NCI-H1105 (cell line): ENCODE results near the gene GATA5.

Experiments
- DNase-seq: peaks from one replicate; lab custom pipeline; 2025; lab: John Stamatoyannopoulos, UW

Gene GATA5

GRCh38 chr20:62475772-62476055, at the start of gene GATA5:
Gene GATA5, minus strand, starts transcription at chr20:62475995. Its CDS starts 474 bp downstream, at chr20:62475521.
- no peak for DNase-seq

GRCh38 chr20:62525014-62525413, 49.2 kb upstream of the GATA5 start:
- no peak for DNase-seq

GRCh38 chr20:62524505-62524911, 48.7 kb upstream of the GATA5 start:
- DNase-seq = no peak

GRCh38 chr20:62523473-62524203, 47.8 kb upstream of the GATA5 start:
- DNase-seq = no peak

- DNase-seq = no peak
These were observed 47.1 kb upstream of the GATA5 start for GRCh38 chr20:62522748-62523396.

- DNase-seq = no peak
These were observed 44.0 kb upstream of the GATA5 start for GRCh38 chr20:62519826-62520225.

- DNase-seq = no peak
These were observed 43.1 kb upstream of the GATA5 start for GRCh38 chr20:62518911-62519310.

- DNase-seq = no peak
These were observed 42.3 kb upstream of the GATA5 start for GRCh38 chr20:62517901-62518610.

- no peak for DNase-seq
These were observed 41.4 kb upstream of the GATA5 start for GRCh38 chr20:62517168-62517567.

GRCh38 chr20:62516338-62516737, 40.5 kb upstream of the GATA5 start:
- DNase-seq = no peak

- no peak for DNase-seq
These were observed 40.0 kb upstream of the GATA5 start for GRCh38 chr20:62515826-62516225.

- DNase-seq = no peak
These were observed 39.5 kb upstream of the GATA5 start for GRCh38 chr20:62515280-62515679.

- no peak for DNase-seq
These were observed 38.2 kb upstream of the GATA5 start for GRCh38 chr20:62513991-62514390.

- no peak for DNase-seq
These were observed 36.3 kb upstream of the GATA5 start for GRCh38 chr20:62511915-62512610.

GRCh38 chr20:62511300-62511914, 35.6 kb upstream of the GATA5 start:
- DNase-seq = no peak

GRCh38 chr20:62508641-62509051, 32.9 kb upstream of the GATA5 start:
- DNase-seq = no peak

GRCh38 chr20:62507991-62508640, 32.3 kb upstream of the GATA5 start:
- no peak for DNase-seq

GRCh38 chr20:62507323-62507722, 31.5 kb upstream of the GATA5 start:
- DNase-seq = no peak

GRCh38 chr20:62506791-62507190, 31.0 kb upstream of the GATA5 start:
- DNase-seq = no peak

GRCh38 chr20:62506087-62506486, 30.3 kb upstream of the GATA5 start:
- no peak for DNase-seq

- no peak for DNase-seq
These were observed 29.7 kb upstream of the GATA5 start for GRCh38 chr20:62505337-62506045.
